HG02943 (cell line): ENCODE measurements around the gene MASP1.

Experiments used
- ATAC-seq: cut with Tn5 transposase; IDR thresholded peaks from one replicate; pipeline ENCODE4 v1.9.1; 2021; ENCODE audit warnings: mild to moderate bottlenecking, low read depth, moderate library complexity; ENCODE audit not compliant: unreplicated experiment

Gene MASP1

GRCh38 chr3:187193181-187193580 lies 98.4 kb downstream of the MASP1 start:
- no peak for ATAC-seq

- no peak for ATAC-seq
Observed at GRCh38 chr3:187191271-187191670, 100.3 kb downstream of the MASP1 start.

- ATAC-seq: no peak
Observed at GRCh38 chr3:187188931-187189330, 102.6 kb downstream of the MASP1 start.

GRCh38 chr3:187186801-187187421 lies 104.6 kb downstream of the MASP1 start:
- ATAC-seq: no peak

- no peak for ATAC-seq
Observed at GRCh38 chr3:187186375-187186774, 105.2 kb downstream of the MASP1 start.

GRCh38 chr3:187185759-187186158 lies 105.8 kb downstream of the MASP1 start:
- ATAC-seq: no peak
